Neuronal stem cell (in vitro differentiated cells): Measurements from ENCODE around the gene AVPI1.
"Not testable (repeated sequence)": the region's sequence is repeated elsewhere in the genome, so short reads cannot be mapped to it uniquely, and the experiment has no call there.

ENCODE experiments used
- DNase-seq: peaks from one replicate; pipeline ENCODE4 v3.0.0-alpha.2; 2013; ENCODE audit warnings: low spot score
- H2AFZ ChIP-seq: one replicate; pipeline ENCODE4 v1.6.1; 2013; ENCODE audit warnings: mild to moderate bottlenecking, low read length, inconsistent platforms
- H2AK5ac ChIP-seq: 2 replicates; pipeline ENCODE4 v1.6.1; 2013; ENCODE audit warnings: low read depth, mild to moderate bottlenecking, inconsistent platforms, low read length, moderate library complexity, mixed read lengths
- H2BK120ac ChIP-seq: 2 replicates; pipeline ENCODE4 v1.6.1; 2013; ENCODE audit warnings: low read depth, mild to moderate bottlenecking, inconsistent platforms, low read length, moderate library complexity, mixed read lengths
- H2BK12ac ChIP-seq: one replicate; pipeline ENCODE4 v1.6.1; 2013; ENCODE audit warnings: low read length, inconsistent platforms
- H2BK15ac ChIP-seq: 2 replicates; pipeline ENCODE4 v1.6.1; 2013; ENCODE audit warnings: mild to moderate bottlenecking, low read length, inconsistent platforms, mixed read lengths
- H2BK5ac ChIP-seq: one replicate; pipeline ENCODE4 v1.6.1; 2013; ENCODE audit warnings: inconsistent platforms, mild to moderate bottlenecking, low read length, moderate library complexity
- H3K14ac ChIP-seq: one replicate; pipeline ENCODE4 v1.6.1; 2013; ENCODE audit warnings: low read length, inconsistent platforms
- H3K18ac ChIP-seq: 2 replicates; pipeline ENCODE4 v1.6.1; 2013; ENCODE audit warnings: low read length, inconsistent platforms
- H3K23ac ChIP-seq: 2 replicates; pipeline ENCODE4 v1.6.1; 2013; ENCODE audit warnings: low read depth, mild to moderate bottlenecking, mixed read lengths, low read length, inconsistent platforms; ENCODE audit not compliant: poor library complexity
- H3K27ac ChIP-seq: replicated peaks from 3 replicates; pipeline ENCODE4 v1.5.1; 2013; ENCODE audit warnings: low read length, inconsistent platforms
- H3K27me3 ChIP-seq, 3 experiments: 2 replicates each; pipeline ENCODE4 v1.6.1; 2013; ENCODE audit warnings: low read length in 3 of 3, mild to moderate bottlenecking in 2 of 3, inconsistent platforms in 1 of 3, low read depth in 1 of 3, mixed read lengths in 1 of 3, moderate library complexity in 1 of 3; ENCODE audit not compliant: control insufficient read depth in 3 of 3, insufficient read depth in 3 of 3
- H3K36me3 ChIP-seq, 2 donors: replicated peaks in 1 of 2; 2 replicates each; pipeline ENCODE4 v1.6.1; 2013; ENCODE audit warnings: low read length in 2 of 2; ENCODE audit not compliant: control insufficient read depth in 2 of 2, insufficient read depth in 2 of 2
- H3K4ac ChIP-seq: 2 replicates; pipeline ENCODE4 v1.6.1; 2013; ENCODE audit warnings: inconsistent platforms, mild to moderate bottlenecking, low read length, moderate library complexity
- H3K4me1 ChIP-seq, 2 donors: 1 replicate in 1 of 2; 2 replicates in 1 of 2; pipeline ENCODE4 v1.6.1; 2013; ENCODE audit warnings: low read length in 2 of 2, low read depth in 1 of 2; ENCODE audit not compliant: control insufficient read depth in 2 of 2, insufficient read depth in 1 of 2
- H3K4me2 ChIP-seq: one replicate; pipeline ENCODE4 v1.6.1; 2013; ENCODE audit warnings: mild to moderate bottlenecking, low read length, inconsistent platforms; ENCODE audit not compliant: insufficient read depth, poor library complexity, severe bottlenecking
- H3K4me3 ChIP-seq, 2 donors: 2 replicates each; pipeline ENCODE4 v1.5.1; 2013; ENCODE audit warnings: low read length in 2 of 2, mild to moderate bottlenecking in 2 of 2, inconsistent platforms in 1 of 2, moderate library complexity in 1 of 2
- H3K79me1 ChIP-seq: one replicate; pipeline ENCODE4 v1.6.1; 2013; ENCODE audit warnings: low read depth, mild to moderate bottlenecking, inconsistent platforms, low read length, moderate library complexity
- H3K9ac ChIP-seq: one replicate; pipeline ENCODE4 v1.6.1; 2013; ENCODE audit warnings: mild to moderate bottlenecking, low read depth, low read length, inconsistent platforms; ENCODE audit not compliant: poor library complexity
- H3K9me3 ChIP-seq, 2 donors: replicated peaks in 1 of 2; 2 replicates each; pipeline versions ENCODE3 to v1.6.1; 2013; ENCODE audit warnings: low read length in 2 of 2, mild to moderate bottlenecking in 2 of 2, inconsistent platforms in 1 of 2, low read depth in 1 of 2, mixed read lengths in 1 of 2, moderate library complexity in 1 of 2; ENCODE audit not compliant: control insufficient read depth in 2 of 2, insufficient read depth in 1 of 2
- H4K8ac ChIP-seq: one replicate; pipeline ENCODE4 v1.6.1; 2013; ENCODE audit warnings: low read depth, mild to moderate bottlenecking, inconsistent platforms, low read length, moderate library complexity
- H4K91ac ChIP-seq: one replicate; pipeline ENCODE4 v1.6.1; 2013; ENCODE audit warnings: low read length, low read depth, mild to moderate bottlenecking, inconsistent platforms; ENCODE audit not compliant: poor library complexity
- WGBS, 2 donors: extraction: QIAGEN DNeasy Blood & Tissue Kit; methylation state at CpG; one replicate each; pipeline ENCODE4 v1.1.7; 2013; ENCODE audit warnings: missing lambda C conversion rate in 2 of 2, mixed read lengths in 1 of 2; ENCODE audit not compliant: insufficient read length in 2 of 2, insufficient replicate concordance in 1 of 2; ENCODE audit errors: extremely low coverage in 2 of 2; 5-methylcytosine and 5-hydroxymethylcytosine counted together

The AVPI1 gene

GRCh38 chr10:97684866-97685394 lies 2.1 kb downstream of the AVPI1 start:
- Histone ChIP-seq H3K9ac (no peak overlapping the region), H2BK120ac (no peak overlapping the region), H4K8ac (no peak overlapping the region), H3K14ac (no peak overlapping the region), H3K27ac (no peak overlapping the region), H3K27me3 (no peaks in the 10 kb centered on the region), H2AK5ac (no peak overlapping the region), H2AFZ (no peak overlapping the region), H3K36me3 (no peaks in the 10 kb centered on the region), H3K4me2 (no peak overlapping the region), H3K23ac (no peak overlapping the region), H3K18ac (no peak overlapping the region), H4K91ac (no peak overlapping the region), H2BK5ac (no peak overlapping the region), H3K79me1 (no peaks in the 10 kb centered on the region), H3K4me3 (no peak overlapping the region), H2BK12ac (no peak overlapping the region), H3K9me3 (no peaks in the 10 kb centered on the region), H3K4ac (no peak overlapping the region), H3K4me1 (peaks cover 8 to 10% of the 10 kb centered on the region in 2 donors), H2BK15ac (no peak overlapping the region)
- WGBS, 2 donors, result no CpG with 5 or more reads among the region's 5 CpGs
- DNase-seq, result no peak

GRCh38 chr10:97684368-97684713 lies 2.7 kb downstream of the AVPI1 start:
- not testable (repeated sequence) for H3K4me3 ChIP-seq, H3K4me2 ChIP-seq, H2AK5ac ChIP-seq, H2AFZ ChIP-seq, H3K4ac ChIP-seq, H3K18ac ChIP-seq, H2BK120ac ChIP-seq, H3K27ac ChIP-seq, H3K14ac ChIP-seq, H2BK15ac ChIP-seq, H3K9me3 ChIP-seq, H3K23ac ChIP-seq, H4K8ac ChIP-seq, H3K27me3 ChIP-seq, H4K91ac ChIP-seq, DNase-seq, H2BK5ac ChIP-seq, H3K9ac ChIP-seq, H3K79me1 ChIP-seq, H2BK12ac ChIP-seq, H3K36me3 ChIP-seq
- WGBS, 2 donors, result no CpG with 5 or more reads among the region's 7 CpGs
- H3K4me1 ChIP-seq, result peaks cover 8 to 10% of the 10 kb centered on the region in 2 donors

GRCh38 chr10:97683556-97684367 lies 3.3 kb downstream of the AVPI1 start:
- no peaks in the 10 kb centered on the region for H3K79me1 ChIP-seq
- no peak overlapping the region for H3K4me2 ChIP-seq
- H2BK15ac ChIP-seq, result no peak overlapping the region
- no peaks in the 10 kb centered on the region for H3K36me3 ChIP-seq
- H4K8ac ChIP-seq, result no peak overlapping the region
- no peak overlapping the region for H2BK12ac ChIP-seq
- no peak overlapping the region for H3K23ac ChIP-seq
- no peaks in the 10 kb centered on the region for H3K9me3 ChIP-seq
- no peak overlapping the region for H3K4ac ChIP-seq
- H3K27ac ChIP-seq, result no peak overlapping the region
- H2BK120ac ChIP-seq, result no peak overlapping the region
- WGBS, 2 donors, result no CpG with 5 or more reads among the region's 9 CpGs
- no peak overlapping the region for H3K18ac ChIP-seq
- H3K14ac ChIP-seq, result no peak overlapping the region
- no peak overlapping the region for H2AK5ac ChIP-seq
- H2AFZ ChIP-seq, result peak overlapping the region; percentile 12
- DNase-seq, result no peak
- peaks cover 8 to 10% of the 10 kb centered on the region in 2 donors for H3K4me1 ChIP-seq
- H4K91ac ChIP-seq, result no peak overlapping the region
- no peak overlapping the region for H2BK5ac ChIP-seq
- no peak overlapping the region for H3K9ac ChIP-seq
- no peaks in the 10 kb centered on the region for H3K27me3 ChIP-seq
- H3K4me3 ChIP-seq, result no peak overlapping the region

GRCh38 chr10:97682042-97682441 lies 5.0 kb downstream of the AVPI1 start:
- Histone ChIP-seq H3K23ac (no peak overlapping the region), H2BK5ac (no peak overlapping the region), H3K4me3 (no peak overlapping the region), H3K9me3 (no peaks in the 10 kb centered on the region), H3K27ac (no peak overlapping the region), H2BK12ac (no peak overlapping the region), H2BK120ac (no peak overlapping the region), H3K36me3 (peaks cover 3 to 7% of the 10 kb centered on the region in 2 donors), H3K4me1 (peaks cover 0 to 5% of the 10 kb centered on the region in 2 donors), H3K14ac (no peak overlapping the region), H2AFZ (no peak overlapping the region), H3K18ac (no peak overlapping the region), H2AK5ac (no peak overlapping the region), H3K27me3 (no peaks in the 10 kb centered on the region), H4K91ac (no peak overlapping the region), H3K4me2 (no peak overlapping the region), H3K4ac (no peak overlapping the region), H2BK15ac (no peak overlapping the region), H3K79me1 (no peaks in the 10 kb centered on the region), H3K9ac (no peak overlapping the region), H4K8ac (no peak overlapping the region)
- no peak for DNase-seq
- WGBS, 2 donors, result no CpG with 5 or more reads among the region's 4 CpGs
